Adrenal gland (tissue), 12 donors: ENCODE measurements around the gene ARHGAP40. TPM values are rescaled to one million over a fixed set of nuclear protein-coding genes. Genes with fewer than 3 reads are reported as not detected.

ENCODE experiments used
- DNase-seq, 7 donors: peaks; one replicate each; pipeline ENCODE4 v3.0.0-alpha.2; 2019 to 2020
- H3K27ac ChIP-seq, 5 donors: fragments of 200-600 bp; sonication (generic) in 4 of 5; 1 replicate in 3 of 5; 2 replicates in 2 of 5; pipeline versions ENCODE4 v1.5.1 to v1.8.0; 2016 to 2020; ENCODE audit warnings: mild to moderate bottlenecking in 1 of 5
- H3K27me3 ChIP-seq: fragments of 200-600 bp; 2 replicates; pipeline ENCODE4 v1.8.0; 2021
- H3K36me3 ChIP-seq, 2 donors: fragments of 200-600 bp; replicated peaks in 1 of 2; 1 replicate in 1 of 2; 2 replicates in 1 of 2; pipeline versions ENCODE4 v1.5.1 to v1.8.0; 2018 to 2022
- H3K4me1 ChIP-seq, 2 donors: fragments of 200-600 bp; replicated peaks in 1 of 2; 1 replicate in 1 of 2; 2 replicates in 1 of 2; pipeline versions ENCODE4 v1.5.1 to v1.8.0; 2018 to 2021
- H3K4me3 ChIP-seq, 4 donors: fragments of 200-600 bp; sonication (generic) in 3 of 4; one replicate each; pipeline ENCODE4 v1.5.1; 2016 to 2018
- H3K9me3 ChIP-seq, 3 donors: fragments of 200-600 bp; sonication (generic) in 1 of 3; replicated peaks in 1 of 3; 1 replicate in 2 of 3; 2 replicates in 1 of 3; pipeline versions ENCODE4 v1.5.1 to v1.8.0; 2016 to 2021
- CTCF ChIP-seq, 6 experiments: fragments of 450-650 bp in 4 of 6; fragments of 200-600 bp in 2 of 6; sonication (generic) in 1 of 6; IDR thresholded peaks; 1 replicate in 5 of 6; 2 replicates in 1 of 6; pipeline versions ENCODE4 v1.5.1 to v1.8.0; 2016 to 2021; ENCODE audit warnings: antibody characterized with exemption in 6 of 6, mild to moderate bottlenecking in 2 of 6, moderate library complexity in 1 of 6
- POLR2A ChIP-seq, 2 donors: fragments of 450-650 bp; IDR thresholded peaks; one replicate each; pipeline ENCODE4 v1.6.1; 2017; ENCODE audit warnings: antibody characterized with exemption in 2 of 2, mild to moderate bottlenecking in 2 of 2, moderate library complexity in 1 of 2
- WGBS, 4 donors: extraction: QIAGEN DNeasy Blood & Tissue Kit in 2 of 4; methylation state at CpG; one replicate each; pipeline versions ENCODE4 v1.1.5 to v1.1.7; 2013 to 2017; 5-methylcytosine and 5-hydroxymethylcytosine counted together
- intact Hi-C, 2 donors: fragments of 100-400 bp; cut with DNase I; formaldehyde crosslinking; loops; one replicate each; pipeline versions ENCODE4 v1.14.1 to v1.15.0; 2022 to 2023
- polyA plus RNA-seq, 3 donors: library from polyadenylated mRNA; stranded (reverse); fragments of 200-250 nt in 2 of 3; fragments of 350-450 nt in 1 of 3; fragmentation: Illumina TruSeq in 1 of 3; extraction: RNeasy Lipid Tissue Mini Kit (QIAGEN cat#74804) in 1 of 3; gene quantifications; one replicate each; pipeline ENCODE4 v1.2.3, GENCODE V29; 2013 to 2014
- total RNA-seq, 9 donors: library from RNA; depleted of rRNA in 4 of 9; stranded (reverse); fragments of >200 nt in 4 of 9; fragments of 120-200 nt in 1 of 9; fragmentation: NEBNext Ultra II Directional in 1 of 9; extraction: Animal tissue kit (Norgen Biotek cat#: 25700) in 1 of 9; gene quantifications; one replicate each; pipeline versions ENCODE4 v1.1.0 to v1.2.4, GENCODE V29; 2013 to 2023
- donor health status: healthy with polysubstance abuse.
- donor health status: Bipolar disorder and iron deficiency.
- donor health status: DM: yes; HTN: yes; CAD: no.
- donor health status: DM: no; HTN: no; CAD: no.
- donor health status: DM: no; HTN: no; CAD: no.
- donor health status: DM: yes; HTN: yes; CAD: no.

The ARHGAP40 gene
- total and polyA plus RNA-seq, 12 donors, result 0.08 TPM; not detected in 11

- no peaks in the 10 kb centered on the region for H3K4me1 ChIP-seq
- no peaks in the 10 kb centered on the region for H3K9me3 ChIP-seq
- no peak for DNase-seq
- TF ChIP-seq POLR2A (IDR thresholded peaks at IDR 0.05) (no peak), CTCF (IDR thresholded peaks at IDR 0.05) (no peak)
- no peak overlapping the region for H3K27ac ChIP-seq
- intact Hi-C loops, result no loop called here
- H3K36me3 ChIP-seq, result no peaks in the 10 kb centered on the region
- no peak overlapping the region for H3K4me3 ChIP-seq
- 65 to 89% (median 88%) methylated on average over 4 to 10 of the region's 10 CpGs for WGBS, 4 donors
- no peaks in the 10 kb centered on the region for H3K27me3 ChIP-seq
Observed at GRCh38 chr20:38626921-38627659, 25.5 kb downstream of the ARHGAP40 start.

GRCh38 chr20:38628580-38629470 is 27.2 kb downstream of the ARHGAP40 start:
- WGBS, 4 donors, result 79 to 86% (median 82%) methylated on average over 8 to 9 of the region's 9 CpGs
- no peak for TF ChIP-seq CTCF (IDR thresholded peaks at IDR 0.05)
- TF ChIP-seq POLR2A (IDR thresholded peaks at IDR 0.05), result no peak

GRCh38 chr20:38629979-38630378 is 28.4 kb downstream of the ARHGAP40 start:
- H3K36me3 ChIP-seq, result no peaks in the 10 kb centered on the region
- TF ChIP-seq CTCF (IDR thresholded peaks at IDR 0.05) (no peak), POLR2A (IDR thresholded peaks at IDR 0.05) (no peak)
- no peaks in the 10 kb centered on the region for H3K9me3 ChIP-seq
- DNase-seq, result no peak
- 79 to 95% (median 85%) methylated on average over 1 of the region's 1 CpG for WGBS, 4 donors
- no peak overlapping the region for H3K4me3 ChIP-seq
- intact Hi-C loops, result no loop called here
- H3K27ac ChIP-seq, result no peak overlapping the region
- H3K4me1 ChIP-seq, result no peaks in the 10 kb centered on the region
- H3K27me3 ChIP-seq, result peaks cover 3% of the 10 kb centered on the region

More at GRCh38 chr20:38628580-38629470, 27.2 kb downstream of the ARHGAP40 start:
- Histone ChIP-seq H3K4me3 (no peak overlapping the region), H3K4me1 (no peaks in the 10 kb centered on the region), H3K27ac (no peak overlapping the region), H3K9me3 (no peaks in the 10 kb centered on the region), H3K27me3 (no peaks in the 10 kb centered on the region), H3K36me3 (no peaks in the 10 kb centered on the region)
- intact Hi-C loops, result no loop called here
- no peak for DNase-seq

- Histone ChIP-seq H3K27ac (no peak overlapping the region), H3K36me3 (no peaks in the 10 kb centered on the region), H3K4me3 (no peak overlapping the region), H3K9me3 (no peaks in the 10 kb centered on the region), H3K27me3 (peaks cover 3% of the 10 kb centered on the region), H3K4me1 (no peaks in the 10 kb centered on the region)
- WGBS, 4 donors, result 68 to 81% (median 76%) methylated on average over 6 of the region's 6 CpGs
- intact Hi-C loops, result no loop called here
- no peak for DNase-seq
- no peak for TF ChIP-seq POLR2A (IDR thresholded peaks at IDR 0.05)
- no peak for TF ChIP-seq CTCF (IDR thresholded peaks at IDR 0.05)
Observed at GRCh38 chr20:38630727-38631126, 29.1 kb downstream of the ARHGAP40 start.
